Type B pancreatic cell (in vitro differentiated cells): ENCODE data around the gene PHF12. TPM values are rescaled to one million over a fixed set of nuclear protein-coding genes. Genes with fewer than 3 reads are reported as not detected.

Experiments
- DNase-seq: peaks from one replicate; pipeline ENCODE4 v3.0.0; 2021; ENCODE audit warnings: mixed read lengths; ENCODE audit not compliant: unreplicated experiment; ENCODE audit errors: extremely low spot score
- H3K27ac Mint-ChIP-seq: 2 replicates; pipeline ENCODE4 v1.8.0; 2021; ENCODE audit warnings: mild to moderate bottlenecking, mixed read lengths
- H3K27me3 Mint-ChIP-seq: 2 replicates; pipeline ENCODE4 v1.8.0; 2021; ENCODE audit warnings: mixed read lengths
- H3K36me3 Mint-ChIP-seq: 2 replicates; pipeline ENCODE4 v1.8.0; 2021; ENCODE audit warnings: mixed read lengths
- H3K4me1 Mint-ChIP-seq: one replicate; pipeline ENCODE4 v1.8.0; 2021; ENCODE audit warnings: mixed read lengths; ENCODE audit not compliant: unreplicated experiment
- H3K4me3 Mint-ChIP-seq: 2 replicates; pipeline ENCODE4 v1.8.0; 2021; ENCODE audit warnings: mild to moderate bottlenecking, mixed read lengths
- H3K9me3 Mint-ChIP-seq: 2 replicates; pipeline ENCODE4 v1.8.0; 2021; ENCODE audit warnings: mixed read lengths
- microRNA-seq: library from miRNA; unstranded; fragments of <30 nt; microRNA quantifications from one replicate; pipeline ENCODE4, GENCODE V29; 2020
- total RNA-seq: library from RNA; stranded (reverse); gene quantifications from 2 replicates; pipeline ENCODE4 v1.2.1, GENCODE V29; 2021; ENCODE audit warnings: low replicate concordance
- TF ChIP-seq, protein P1 (sequence below): fragments of 200-600 bp; sonication (generic); conservative IDR thresholded peaks from 2 replicates; pipeline ENCODE4 v1.5.0; 2021; ENCODE audit warnings: antibody characterized with exemption, mild to moderate bottlenecking

PHF12 gene
- total RNA-seq, 1 donor from 2014 or later = 58.0 TPM

DNA sequence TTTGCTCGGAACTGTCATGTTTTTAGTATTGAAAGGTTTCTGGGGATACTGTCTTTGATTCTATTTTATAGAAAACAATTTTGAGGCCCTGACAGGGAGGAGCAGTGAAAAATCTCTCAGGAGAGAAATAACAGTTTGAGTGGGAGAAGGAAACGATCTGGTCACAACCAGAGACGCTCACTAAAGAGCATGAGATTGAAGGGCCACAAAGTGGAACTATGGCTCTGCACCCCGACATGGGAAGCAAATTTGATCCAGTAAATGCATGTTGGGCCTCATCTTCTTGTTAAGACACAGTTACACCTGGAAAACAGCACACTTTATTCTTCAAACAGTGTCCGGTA, 96.0 kb downstream of the PHF12 start:
- Mint-ChIP-seq H3K9me3 (no peaks in the 10 kb centered on the region), H3K27ac (peak overlapping the region; percentile 76), H3K4me3 (peak overlapping the region; percentile 94), H3K36me3 (peaks cover 8% of the 10 kb centered on the region), H3K4me1 (no peaks in the 10 kb centered on the region), H3K27me3 (no peaks in the 10 kb centered on the region)
- no peak for DNase-seq
- TF ChIP-seq, protein P1, sequence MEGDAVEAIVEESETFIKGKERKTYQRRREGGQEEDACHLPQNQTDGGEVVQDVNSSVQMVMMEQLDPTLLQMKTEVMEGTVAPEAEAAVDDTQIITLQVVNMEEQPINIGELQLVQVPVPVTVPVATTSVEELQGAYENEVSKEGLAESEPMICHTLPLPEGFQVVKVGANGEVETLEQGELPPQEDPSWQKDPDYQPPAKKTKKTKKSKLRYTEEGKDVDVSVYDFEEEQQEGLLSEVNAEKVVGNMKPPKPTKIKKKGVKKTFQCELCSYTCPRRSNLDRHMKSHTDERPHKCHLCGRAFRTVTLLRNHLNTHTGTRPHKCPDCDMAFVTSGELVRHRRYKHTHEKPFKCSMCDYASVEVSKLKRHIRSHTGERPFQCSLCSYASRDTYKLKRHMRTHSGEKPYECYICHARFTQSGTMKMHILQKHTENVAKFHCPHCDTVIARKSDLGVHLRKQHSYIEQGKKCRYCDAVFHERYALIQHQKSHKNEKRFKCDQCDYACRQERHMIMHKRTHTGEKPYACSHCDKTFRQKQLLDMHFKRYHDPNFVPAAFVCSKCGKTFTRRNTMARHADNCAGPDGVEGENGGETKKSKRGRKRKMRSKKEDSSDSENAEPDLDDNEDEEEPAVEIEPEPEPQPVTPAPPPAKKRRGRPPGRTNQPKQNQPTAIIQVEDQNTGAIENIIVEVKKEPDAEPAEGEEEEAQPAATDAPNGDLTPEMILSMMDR = no peak

Small RNAs within 50 kb of the gene (microRNA-seq; reads per million reads assigned to microRNA genes)
- gene MIR451B = not detected

Other genes with a start within 250 kb of the PHF12 start
- 3.0 and 9.2 TPM in 2 replicates for gene PROCA1, start 239.6 kb downstream of the PHF12 start, total RNA-seq
- gene RAB34, start 233.7 kb downstream of the PHF12 start, total RNA-seq = 54.2 and 133 TPM in 2 replicates
- gene RPL23A, start 231.5 kb downstream of the PHF12 start, total RNA-seq = 1,717 and 1,950 TPM in 2 replicates
- gene TLCD1, start 225.3 kb downstream of the PHF12 start, total RNA-seq = 18.6 and 40.2 TPM in 2 replicates
- 8.7 and 9.5 TPM in 2 replicates for gene NEK8, start 222.7 kb downstream of the PHF12 start, total RNA-seq
- 219 and 327 TPM in 2 replicates for gene TRAF4, start 207.5 kb downstream of the PHF12 start, total RNA-seq
- gene FAM222B, start 108.7 kb downstream of the PHF12 start, total RNA-seq = 28.7 and 38.8 TPM in 2 replicates
- gene ERAL1, start 96.5 kb downstream of the PHF12 start, total RNA-seq = 42.8 and 51.1 TPM in 2 replicates
- gene FLOT2, start 53.8 kb downstream of the PHF12 start, total RNA-seq = 73.1 and 90.6 TPM in 2 replicates
- 19.3 and 20.4 TPM in 2 replicates for gene DHRS13, start 48.4 kb downstream of the PHF12 start, total RNA-seq
- gene SEZ6, start 54.5 kb upstream of the PHF12 start, total RNA-seq = 6.9 and 11.5 TPM in 2 replicates
- 3.1 and 3.8 TPM in 2 replicates for gene PIPOX, start 91.6 kb upstream of the PHF12 start, total RNA-seq
- gene MYO18A, start 228.9 kb upstream of the PHF12 start, total RNA-seq = 46.6 and 49.1 TPM in 2 replicates